Astrocyte (in vitro differentiated cells and primary cell): ENCODE data around the gene TNXB. TPM values are rescaled to one million over a fixed set of nuclear protein-coding genes. Genes with fewer than 3 reads are reported as not detected.
"Not testable (repeated sequence)": the region's sequence is repeated elsewhere in the genome, so short reads cannot be mapped to it uniquely, and the experiment has no call there.

ENCODE experiments used
- DNase-seq: peaks from one replicate; pipeline ENCODE4 v3.0.0-alpha.2; 2010; ENCODE audit warnings: low read depth
- FAIRE-seq: peaks from 2 replicates; lab custom pipeline; 2011; peaks lifted over from hg19 to GRCh38; lab: Jason Lieb, UNC
- H2AFZ ChIP-seq: 2 replicates; pipeline ENCODE4 v1.6.0; 2012; ENCODE audit warnings: low read depth, low read length, inconsistent platforms
- H3K27ac ChIP-seq: 2 replicates; pipeline ENCODE4 v1.5.1; 2011; ENCODE audit warnings: low read depth, low read length, inconsistent platforms
- H3K27me3 ChIP-seq: 2 replicates; pipeline ENCODE4 v1.6.0; 2011; ENCODE audit warnings: low read length, inconsistent platforms; ENCODE audit not compliant: insufficient read depth
- H3K36me3 ChIP-seq: 2 replicates; pipeline ENCODE4 v1.5.1; 2011; ENCODE audit warnings: low read length, inconsistent platforms; ENCODE audit not compliant: insufficient read depth
- H3K4me1 ChIP-seq: 2 replicates; pipeline ENCODE4 v1.5.1; 2011; ENCODE audit warnings: low read length, inconsistent platforms; ENCODE audit not compliant: insufficient read depth
- H3K4me2 ChIP-seq: 2 replicates; pipeline ENCODE4 v1.6.0; 2012; ENCODE audit warnings: low read length, inconsistent platforms
- H3K4me3 ChIP-seq: 2 replicates; pipeline ENCODE4 v1.5.1; 2011; ENCODE audit warnings: low read depth, mild to moderate bottlenecking, low read length, inconsistent platforms; ENCODE audit not compliant: insufficient read depth
- H3K79me2 ChIP-seq: 2 replicates; pipeline ENCODE4 v1.6.0; 2012; ENCODE audit warnings: mild to moderate bottlenecking, low read length, inconsistent platforms; ENCODE audit not compliant: insufficient read depth
- H3K9ac ChIP-seq: 2 replicates; pipeline ENCODE4 v1.6.0; 2012; ENCODE audit warnings: mild to moderate bottlenecking, low read length, inconsistent platforms
- H3K9me3 ChIP-seq: 2 replicates; pipeline ENCODE4 v1.5.1; 2012; ENCODE audit warnings: low read depth, mild to moderate bottlenecking, low read length, inconsistent platforms; ENCODE audit not compliant: insufficient read depth
- H4K20me1 ChIP-seq: 2 replicates; pipeline ENCODE4 v1.6.0; 2012; ENCODE audit warnings: low read length, inconsistent platforms; ENCODE audit not compliant: insufficient read depth
- H3K27ac Mint-ChIP-seq: one replicate; pipeline ENCODE4 v1.8.0; 2021; ENCODE audit warnings: mild to moderate bottlenecking, mixed read lengths; ENCODE audit not compliant: unreplicated experiment
- H3K27me3 Mint-ChIP-seq: one replicate; pipeline ENCODE4 v1.8.0; 2021; ENCODE audit warnings: low read depth, mixed read lengths; ENCODE audit not compliant: unreplicated experiment
- H3K36me3 Mint-ChIP-seq: one replicate; pipeline ENCODE4 v1.8.0; 2021; ENCODE audit warnings: low read depth, mixed read lengths; ENCODE audit not compliant: unreplicated experiment
- H3K4me1 Mint-ChIP-seq: one replicate; pipeline ENCODE4 v1.8.0; 2021; ENCODE audit warnings: low read depth, mixed read lengths; ENCODE audit not compliant: unreplicated experiment
- H3K4me3 Mint-ChIP-seq: one replicate; pipeline ENCODE4 v1.8.0; 2021; ENCODE audit warnings: mild to moderate bottlenecking, moderate library complexity, mixed read lengths; ENCODE audit not compliant: unreplicated experiment
- H3K9me3 Mint-ChIP-seq: one replicate; pipeline ENCODE4 v1.8.0; 2021; ENCODE audit warnings: mild to moderate bottlenecking, mixed read lengths; ENCODE audit not compliant: unreplicated experiment
- CTCF ChIP-seq: IDR thresholded peaks from 2 replicates; pipeline ENCODE4 v1.5.1; 2011; ENCODE audit warnings: low read depth, mild to moderate bottlenecking, inconsistent platforms, low read length, moderate library complexity; ENCODE audit not compliant: insufficient read depth
- EZH2 ChIP-seq: IDR thresholded peaks from 2 replicates; pipeline ENCODE4 v1.6.1; 2012; ENCODE audit warnings: mild to moderate bottlenecking, low read length, inconsistent platforms; ENCODE audit not compliant: insufficient read depth
- total RNA-seq: library from RNA; stranded (reverse); gene quantifications from 2 replicates; pipeline ENCODE4 v1.2.1, GENCODE V29; 2021

Gene TNXB
- total RNA-seq, 1 donor from 2014 or later: 2.3 TPM

DNA sequence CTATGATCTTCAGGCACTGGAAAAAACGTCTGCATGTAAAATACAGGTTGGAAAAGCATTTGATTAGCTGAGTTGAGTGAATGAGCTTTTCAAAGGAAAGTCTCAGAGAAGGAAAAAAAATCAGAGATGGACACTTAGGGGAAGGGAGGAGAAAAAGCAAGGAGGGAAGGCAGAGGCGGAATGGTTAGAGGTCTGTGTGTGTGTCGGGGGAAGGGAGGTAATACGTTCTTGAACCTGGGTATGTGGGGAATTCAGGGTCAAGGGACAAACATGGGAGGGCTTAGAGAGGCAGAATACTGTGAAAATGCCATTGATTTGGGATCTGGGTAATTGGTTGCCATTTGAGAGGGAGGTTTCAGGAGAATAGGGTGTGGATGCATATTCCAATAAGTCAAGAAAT is 37.5 kb upstream of the TNXB start:
- Histone ChIP-seq H3K36me3 (no peaks in the 10 kb centered on the region), H3K79me2 (no peaks in the 10 kb centered on the region), H3K4me1 (no peaks in the 10 kb centered on the region), H3K27ac (no peak overlapping the region), H2AFZ (no peak overlapping the region), H3K27me3 (peaks cover 37% of the 10 kb centered on the region), H4K20me1 (no peaks in the 10 kb centered on the region), H3K4me2 (no peak overlapping the region), H3K9ac (no peak overlapping the region), H3K9me3 (no peaks in the 10 kb centered on the region), H3K4me3 (no peak overlapping the region)
- H3K9me3 Mint-ChIP-seq: peaks cover 9% of the 10 kb centered on the region
- H3K36me3 Mint-ChIP-seq: peaks cover 6% of the 10 kb centered on the region
- H3K4me3 Mint-ChIP-seq: peak overlapping the region; percentile 4
- FAIRE-seq: no peak
- H3K27ac Mint-ChIP-seq: peak overlapping the region; percentile 94
- H3K4me1 Mint-ChIP-seq: peaks cover 17% of the 10 kb centered on the region
- DNase-seq: no peak
- TF ChIP-seq EZH2: no peak
- TF ChIP-seq CTCF: no peak
- peaks cover 33% of the 10 kb centered on the region for H3K27me3 Mint-ChIP-seq

- H3K4me3 Mint-ChIP-seq: peak overlapping the region; percentile 4
- DNase-seq (no peak), FAIRE-seq (no peak)
- H3K27ac Mint-ChIP-seq: peak overlapping the region; percentile 94
- Histone ChIP-seq H4K20me1 (no peaks in the 10 kb centered on the region), H3K27ac (no peak overlapping the region), H3K9me3 (no peaks in the 10 kb centered on the region), H3K4me2 (no peak overlapping the region), H3K79me2 (no peaks in the 10 kb centered on the region), H3K4me1 (no peaks in the 10 kb centered on the region), H3K4me3 (no peak overlapping the region), H2AFZ (no peak overlapping the region), H3K27me3 (peaks cover 37% of the 10 kb centered on the region), H3K9ac (no peak overlapping the region), H3K36me3 (no peaks in the 10 kb centered on the region)
- H3K36me3 Mint-ChIP-seq: peaks cover 6% of the 10 kb centered on the region
- peaks cover 31% of the 10 kb centered on the region for H3K27me3 Mint-ChIP-seq
- peaks cover 9% of the 10 kb centered on the region for H3K9me3 Mint-ChIP-seq
- TF ChIP-seq EZH2: no peak
- TF ChIP-seq CTCF: no peak
- peaks cover 20% of the 10 kb centered on the region for H3K4me1 Mint-ChIP-seq
Observed at GRCh38 chr6:32146287-32146686, 37.1 kb upstream of the TNXB start.

DNA sequence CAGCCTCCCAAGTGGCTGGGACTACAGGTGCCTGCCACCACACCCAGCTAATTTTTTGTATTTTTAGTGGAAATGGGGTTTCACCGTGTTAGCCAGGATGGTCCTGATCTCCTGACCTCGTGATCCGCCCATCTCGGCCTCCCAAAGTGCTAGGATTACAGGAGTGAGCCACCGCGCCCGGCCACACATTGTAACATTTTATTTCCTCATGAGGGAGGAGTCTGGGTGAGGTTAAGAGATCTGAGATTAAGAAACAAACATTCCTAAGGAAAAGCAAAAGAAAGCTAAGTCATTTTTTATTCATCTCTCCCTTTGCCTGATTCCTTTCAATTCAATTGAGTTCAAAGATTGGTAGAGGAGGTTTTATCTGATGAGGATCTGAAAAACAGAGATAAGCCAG is 35.1 kb upstream of the TNXB start:
- H3K79me2 ChIP-seq, H3K4me3 Mint-ChIP-seq, H3K4me2 ChIP-seq, FAIRE-seq, H3K9ac ChIP-seq, H3K36me3 Mint-ChIP-seq, H3K27ac ChIP-seq, H3K36me3 ChIP-seq, H4K20me1 ChIP-seq, H3K4me3 ChIP-seq, H3K27ac Mint-ChIP-seq, H2AFZ ChIP-seq, H3K9me3 Mint-ChIP-seq, DNase-seq, H3K4me1 ChIP-seq, H3K9me3 ChIP-seq: not testable (repeated sequence)
- Mint-ChIP-seq H3K27me3 (peaks cover 18% of the 10 kb centered on the region), H3K4me1 (peaks cover 27% of the 10 kb centered on the region)
- peaks cover 28% of the 10 kb centered on the region for H3K27me3 ChIP-seq
